Large intestine (tissue), 12 donors: ENCODE data around the gene RPL37. TPM values are rescaled to one million over a fixed set of nuclear protein-coding genes. Genes with fewer than 3 reads are reported as not detected.
"Not testable (repeated sequence)": the region's sequence is repeated elsewhere in the genome, so short reads cannot be mapped to it uniquely, and the experiment has no call there.

Experiments
- DNase-seq, 2 donors: peaks; one replicate each; pipeline versions ENCODE4 v3.0.0 to v3.0.0-alpha.2; 2013
- H3K27ac ChIP-seq: one replicate; pipeline ENCODE4 v1.5.1; 2013; ENCODE audit warnings: low read length
- H3K27me3 ChIP-seq: 2 replicates; pipeline ENCODE4 v1.6.1; 2013; ENCODE audit warnings: low read length; ENCODE audit not compliant: control insufficient read depth, insufficient read depth
- H3K36me3 ChIP-seq: 2 replicates; pipeline ENCODE4 v1.6.1; 2013; ENCODE audit warnings: low read length; ENCODE audit not compliant: control insufficient read depth, insufficient read depth
- H3K4me1 ChIP-seq: one replicate; pipeline ENCODE4 v1.6.1; 2013; ENCODE audit warnings: low read length; ENCODE audit not compliant: control insufficient read depth, insufficient read depth
- H3K4me3 ChIP-seq: one replicate; pipeline ENCODE4 v1.5.1; 2013; ENCODE audit warnings: low read length
- H3K9me3 ChIP-seq: one replicate; pipeline ENCODE4 v1.6.1; 2013; ENCODE audit warnings: mild to moderate bottlenecking, low read depth, low read length, moderate library complexity; ENCODE audit not compliant: control insufficient read depth
- WGBS: methylation state at CpG from one replicate; pipeline ENCODE4 v1.1.5; 2013; ENCODE audit warnings: low lambda C conversion rate; ENCODE audit not compliant: insufficient coverage; 5-methylcytosine and 5-hydroxymethylcytosine counted together
- long read RNA-seq, 11 donors: transcript quantifications; one replicate each; lab custom pipeline, GENCODE V29; 2026
- polyA plus RNA-seq: library from polyadenylated mRNA; unstranded; fragments of 120-200 nt; gene quantifications from one replicate; pipeline ENCODE4 v1.2.1, GENCODE V29; 2013

RPL37 gene
- 2,735 TPM for polyA plus RNA-seq
- long read RNA-seq, donor 1, full-length matches to known transcripts = 673 of 999 reads
- long read RNA-seq, donor 1, partial matches to known transcripts = 326 of 999 reads
- long read RNA-seq, donor 1, other reads (novel, unspliced or antisense) = 0 of 999 reads
- long read RNA-seq, donor 2, full-length matches to known transcripts = 1,067 of 1,900 reads
- long read RNA-seq, donor 2, partial matches to known transcripts = 792 of 1,900 reads
- long read RNA-seq, donor 2, other reads (novel, unspliced or antisense) = 41 of 1,900 reads
- long read RNA-seq, donor 3, full-length matches to known transcripts = 1,699 of 3,013 reads
- long read RNA-seq, donor 3, partial matches to known transcripts = 1,238 of 3,013 reads
- long read RNA-seq, donor 3, other reads (novel, unspliced or antisense) = 76 of 3,013 reads
- long read RNA-seq, donor 4, full-length matches to known transcripts = 176 of 245 reads
- long read RNA-seq, donor 4, partial matches to known transcripts = 62 of 245 reads
- long read RNA-seq, donor 4, other reads (novel, unspliced or antisense) = 7 of 245 reads
- long read RNA-seq, donor 5, full-length matches to known transcripts = 470 of 779 reads
- long read RNA-seq, donor 5, partial matches to known transcripts = 278 of 779 reads
- long read RNA-seq, donor 5, other reads (novel, unspliced or antisense) = 31 of 779 reads
- long read RNA-seq, donor 6, full-length matches to known transcripts = 911 of 1,557 reads
- long read RNA-seq, donor 6, partial matches to known transcripts = 589 of 1,557 reads
- long read RNA-seq, donor 6, other reads (novel, unspliced or antisense) = 57 of 1,557 reads
- long read RNA-seq, donor 7, full-length matches to known transcripts = 488 of 690 reads
- long read RNA-seq, donor 7, partial matches to known transcripts = 188 of 690 reads
- long read RNA-seq, donor 7, other reads (novel, unspliced or antisense) = 14 of 690 reads
- long read RNA-seq, donor 8, full-length matches to known transcripts = 1,782 of 2,504 reads
- long read RNA-seq, donor 8, partial matches to known transcripts = 641 of 2,504 reads
- long read RNA-seq, donor 8, other reads (novel, unspliced or antisense) = 81 of 2,504 reads
- long read RNA-seq, donor 9, full-length matches to known transcripts = 1,495 of 2,160 reads
- long read RNA-seq, donor 9, partial matches to known transcripts = 660 of 2,160 reads
- long read RNA-seq, donor 9, other reads (novel, unspliced or antisense) = 5 of 2,160 reads
- long read RNA-seq, donor 10, full-length matches to known transcripts = 1,010 of 1,514 reads
- long read RNA-seq, donor 10, partial matches to known transcripts = 420 of 1,514 reads
- long read RNA-seq, donor 10, other reads (novel, unspliced or antisense) = 84 of 1,514 reads
- long read RNA-seq, donor 11, full-length matches to known transcripts = 592 of 892 reads
- long read RNA-seq, donor 11, partial matches to known transcripts = 268 of 892 reads
- long read RNA-seq, donor 11, other reads (novel, unspliced or antisense) = 32 of 892 reads

DNA sequence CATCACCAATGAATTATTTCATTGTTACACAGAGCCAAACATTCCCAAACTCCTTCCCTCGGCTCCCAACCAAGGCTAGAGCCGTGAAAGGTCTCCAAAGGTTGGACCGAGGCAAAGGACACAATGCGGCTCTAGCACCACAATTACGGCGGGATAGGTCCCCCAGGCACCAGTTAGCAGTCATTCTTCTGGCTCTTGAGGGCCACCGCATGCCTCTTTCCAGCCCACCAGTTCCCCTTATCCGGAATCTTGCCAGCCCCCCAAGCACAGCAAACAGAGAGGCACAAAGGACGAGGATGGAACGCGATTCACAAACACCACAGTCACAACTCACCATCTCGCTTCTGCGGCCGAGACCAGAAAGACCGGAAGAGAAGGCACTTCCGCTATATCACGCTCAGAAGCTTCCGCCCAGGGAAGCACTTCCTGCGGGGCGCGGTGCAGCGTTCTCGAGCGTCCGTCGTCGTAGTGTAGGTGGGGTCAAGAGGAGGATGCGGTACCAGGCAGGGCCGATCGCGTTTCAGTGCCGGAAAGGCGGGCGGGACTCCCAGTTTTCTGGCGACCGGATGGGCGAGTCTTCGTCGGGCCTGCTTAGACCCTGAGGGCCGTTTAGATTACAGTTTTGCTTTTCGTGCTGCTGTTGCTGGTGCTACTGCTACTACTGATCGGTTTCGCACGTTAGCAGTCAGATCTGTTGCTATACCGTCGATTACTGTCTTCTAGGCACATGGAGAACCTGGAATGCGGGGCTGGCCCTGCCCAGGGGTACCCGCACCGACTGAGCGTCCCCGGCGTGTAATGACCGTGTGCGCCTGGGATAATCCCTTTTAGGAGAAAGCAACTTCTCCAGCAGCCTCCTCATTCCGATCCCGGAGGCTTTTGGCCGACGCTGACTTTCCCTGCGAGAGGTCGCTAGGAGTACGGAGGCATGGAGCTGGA lies at the start of gene RPL37:
RPL37 (minus strand) TSS at position 374 of the 939 bp plus-strand sequence; CDS start at position 337, 37 bp downstream.
- peak within 1 kb of the TSS; percentile 82 for H3K4me3 ChIP-seq
- peaks cover 2% of the 10 kb centered on the region for H3K4me1 ChIP-seq
- peak; percentile 97 to 98 for DNase-seq
- H3K27me3 ChIP-seq = no peaks in the 10 kb centered on the region
- H3K36me3 ChIP-seq = peaks cover 40% of the 10 kb centered on the region
- H3K9me3 ChIP-seq = no peaks in the 10 kb centered on the region
- H3K27ac ChIP-seq = peak within 1 kb of the TSS; percentile 99
- no CpG with 5 or more reads among the region's 61 CpGs for WGBS

DNA sequence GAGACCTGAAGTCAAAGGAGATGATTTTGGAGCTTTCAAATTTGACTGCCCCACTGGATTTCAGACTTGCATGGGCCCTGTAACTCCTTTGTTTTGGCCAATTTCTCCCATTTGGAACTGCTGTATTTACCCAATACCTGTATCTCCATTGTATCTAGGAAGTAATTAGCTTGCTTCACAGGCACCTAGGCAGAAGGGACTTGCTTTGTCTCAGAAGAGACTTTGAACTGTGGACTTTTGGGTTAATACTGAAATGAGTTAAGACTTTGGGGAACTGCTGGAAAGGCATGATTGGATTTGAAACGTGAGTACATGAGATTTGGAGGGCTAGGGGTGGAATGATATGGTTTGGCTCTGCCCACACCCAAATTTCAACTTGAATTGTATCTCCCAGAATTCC lies 48.0 kb upstream of the RPL37 start:
- not testable (repeated sequence) for H3K9me3 ChIP-seq, H3K36me3 ChIP-seq, H3K4me1 ChIP-seq, H3K27me3 ChIP-seq
- Histone ChIP-seq H3K4me3 (peak overlapping the region; percentile 18), H3K27ac (peak overlapping the region; percentile 24)
- WGBS = no CpG with 5 or more reads among the region's 1 CpG
- DNase-seq = peak; percentile 19 to 80

DNA sequence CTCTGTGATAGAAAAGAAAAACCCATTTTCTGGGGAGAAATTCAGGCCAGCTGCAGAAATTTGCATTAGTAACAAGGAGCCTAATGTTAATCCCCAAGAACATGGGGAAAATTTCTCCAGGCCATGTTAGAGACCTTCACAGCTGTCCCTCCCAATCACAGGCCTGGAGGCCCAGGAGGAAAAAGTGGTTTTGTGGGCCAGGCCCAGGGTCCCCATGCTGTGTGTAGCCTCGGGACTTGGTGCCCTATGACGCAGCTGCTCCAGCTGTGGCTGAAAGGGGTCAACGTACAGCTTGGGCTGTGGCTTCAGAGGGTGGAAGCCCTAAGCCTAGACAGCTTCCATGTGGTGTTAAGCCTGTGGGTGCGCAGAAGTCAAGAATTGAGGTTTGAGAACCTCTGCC lies 47.3 kb upstream of the RPL37 start:
- WGBS = no CpG with 5 or more reads among the region's 4 CpGs
- no peak overlapping the region for H3K27ac ChIP-seq
- H3K27me3 ChIP-seq = no peaks in the 10 kb centered on the region
- H3K9me3 ChIP-seq = peaks cover 4% of the 10 kb centered on the region
- H3K4me1 ChIP-seq = no peaks in the 10 kb centered on the region
- DNase-seq = no peak
- no peaks in the 10 kb centered on the region for H3K36me3 ChIP-seq
- no peak overlapping the region for H3K4me3 ChIP-seq

DNA sequence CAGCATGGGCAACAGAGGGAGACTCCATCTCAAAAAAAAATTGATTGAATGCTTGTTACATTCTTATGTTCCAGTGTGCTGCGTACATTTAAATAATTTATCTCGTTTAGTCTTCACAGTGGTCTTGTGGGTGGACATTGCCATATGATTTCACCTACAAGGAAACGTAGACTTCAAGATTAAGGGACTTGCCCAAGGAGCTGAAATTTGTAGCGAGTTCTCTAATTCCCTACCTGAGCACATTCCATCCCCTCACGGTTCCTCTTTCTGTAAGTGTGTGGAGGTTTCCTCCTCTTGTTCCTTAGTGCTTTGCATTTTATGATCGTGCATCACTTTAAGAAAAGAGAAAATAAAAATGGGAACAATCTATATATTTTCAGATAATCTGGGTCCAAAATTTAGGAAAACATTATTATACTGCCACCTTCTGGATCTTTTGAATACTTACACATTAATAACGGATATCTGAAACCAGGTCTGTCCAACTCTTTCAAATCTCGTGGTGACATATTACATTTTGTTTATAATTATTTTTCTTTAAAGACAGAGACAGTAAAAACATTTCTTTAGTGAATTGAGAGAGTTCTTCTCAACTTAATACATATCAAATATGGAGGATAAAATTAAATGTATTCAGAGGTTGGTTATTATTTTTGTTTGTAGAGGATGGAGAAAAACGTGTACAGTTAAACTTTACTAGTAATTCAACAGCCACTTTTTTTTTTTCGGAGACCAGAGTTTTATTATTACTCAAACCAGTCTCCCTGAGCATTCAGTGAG lies 44.3 kb upstream of the RPL37 start:
- H3K4me1 ChIP-seq = no peaks in the 10 kb centered on the region
- peak in 1 of 2 donors; percentile 9 for DNase-seq
- H3K4me3 ChIP-seq = no peak overlapping the region
- 31% methylated on average over 4 of the region's 10 CpGs for WGBS
- peaks cover 4% of the 10 kb centered on the region for H3K9me3 ChIP-seq
- H3K27ac ChIP-seq = no peak overlapping the region
- H3K36me3 ChIP-seq = no peaks in the 10 kb centered on the region
- H3K27me3 ChIP-seq = no peaks in the 10 kb centered on the region

DNA sequence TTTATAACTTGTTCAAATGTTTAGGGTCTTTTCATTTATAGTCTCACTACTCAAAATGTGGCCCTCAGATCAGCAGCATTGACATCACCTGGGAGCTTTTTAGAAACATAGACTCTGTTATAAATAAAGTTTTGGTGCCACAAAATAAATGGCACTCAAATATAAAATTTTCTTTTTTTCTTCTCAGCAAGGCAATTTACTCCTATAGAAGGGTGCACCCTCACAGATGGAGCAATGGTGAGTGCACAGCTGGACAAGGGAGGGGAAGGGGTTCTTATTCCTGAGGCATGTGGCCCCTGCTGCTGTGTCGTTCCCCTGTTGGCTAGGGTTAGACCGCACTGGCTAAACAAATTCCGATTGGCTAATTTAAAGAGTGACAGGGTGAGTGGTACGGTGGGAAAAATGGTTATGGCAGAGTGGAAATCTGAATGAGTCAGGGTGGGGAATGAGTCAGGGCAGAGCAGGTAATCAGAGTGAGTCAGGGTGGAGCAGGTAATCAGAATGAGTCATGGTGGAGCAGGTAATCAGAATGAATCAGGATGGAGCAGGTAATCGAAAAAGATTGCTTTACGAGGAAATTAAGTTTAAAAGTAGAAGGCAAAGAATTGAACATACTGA lies 42.5 kb upstream of the RPL37 start:
- Histone ChIP-seq H3K27me3 (no peaks in the 10 kb centered on the region), H3K27ac (no peak overlapping the region), H3K9me3 (peaks cover 4% of the 10 kb centered on the region), H3K36me3 (no peaks in the 10 kb centered on the region), H3K4me3 (no peak overlapping the region), H3K4me1 (no peaks in the 10 kb centered on the region)
- WGBS = 96% methylated on average over 4 of the region's 6 CpGs
- no peak for DNase-seq

DNA sequence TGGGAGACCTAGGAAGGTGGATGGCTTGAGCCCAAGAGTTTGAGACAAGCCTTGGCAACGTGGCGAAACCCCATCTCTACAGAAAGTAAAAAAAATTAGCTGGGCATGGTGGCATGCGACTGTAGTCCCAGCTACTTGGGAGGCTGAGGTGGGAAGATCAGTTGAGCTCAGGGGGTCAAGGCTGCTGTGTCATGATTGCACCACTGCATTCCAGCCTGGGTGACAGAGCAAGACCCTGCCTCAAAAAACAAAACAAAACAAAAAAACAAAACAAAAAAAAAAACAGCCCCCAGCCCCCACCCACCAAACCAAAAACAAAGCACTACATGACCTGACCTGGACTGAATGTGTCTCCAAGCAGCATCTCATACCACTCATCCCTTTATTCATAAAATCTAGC lies 40.9 kb upstream of the RPL37 start:
- H3K9me3 ChIP-seq = no peaks in the 10 kb centered on the region
- H3K27ac ChIP-seq = no peak overlapping the region
- H3K4me1 ChIP-seq = no peaks in the 10 kb centered on the region
- DNase-seq = no peak
- H3K4me3 ChIP-seq = no peak overlapping the region
- no peaks in the 10 kb centered on the region for H3K36me3 ChIP-seq
- no CpG with 5 or more reads among the region's 3 CpGs for WGBS
- H3K27me3 ChIP-seq = no peaks in the 10 kb centered on the region

DNA sequence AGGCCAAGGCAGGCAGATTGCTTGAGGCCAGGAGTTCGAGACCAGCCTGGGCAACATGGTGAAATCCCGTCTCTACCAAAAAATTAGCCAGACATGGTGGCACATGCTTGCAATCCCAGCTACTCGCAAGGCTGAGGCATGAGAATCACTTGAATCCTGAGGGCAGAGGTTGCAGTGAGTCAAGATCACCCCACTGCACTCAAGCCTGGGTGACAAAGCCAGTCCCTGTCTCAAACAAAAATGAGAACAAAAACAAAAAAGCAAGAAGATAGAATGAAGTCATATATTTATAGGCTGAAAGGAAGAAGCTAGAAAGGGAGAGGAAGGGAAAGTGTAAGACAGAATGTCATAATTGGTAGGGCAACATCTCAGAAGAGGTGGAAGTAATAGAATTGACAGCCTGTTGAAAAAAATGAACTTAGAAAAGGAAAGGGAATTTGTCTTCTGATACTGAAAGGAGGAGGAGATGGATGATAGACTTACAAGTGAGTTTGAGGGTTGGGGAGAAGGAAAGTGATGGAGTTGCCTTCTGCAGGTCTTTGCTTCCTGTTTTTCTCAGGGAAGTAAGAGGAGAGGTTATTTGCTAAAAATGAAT lies 38.4 kb upstream of the RPL37 start:
- Histone ChIP-seq H3K36me3 (no peaks in the 10 kb centered on the region), H3K4me3 (no peak overlapping the region), H3K27ac (no peak overlapping the region), H3K9me3 (no peaks in the 10 kb centered on the region), H3K27me3 (no peaks in the 10 kb centered on the region), H3K4me1 (no peaks in the 10 kb centered on the region)
- DNase-seq = no peak
- WGBS = no CpG with 5 or more reads among the region's 3 CpGs

GRCh38 chr5:40872253-40872652 lies 37.2 kb upstream of the RPL37 start:
- H3K4me3 ChIP-seq, H3K27ac ChIP-seq, H3K36me3 ChIP-seq, H3K9me3 ChIP-seq, H3K4me1 ChIP-seq, DNase-seq, H3K27me3 ChIP-seq: not testable (repeated sequence)
- no CpG with 5 or more reads among the region's 8 CpGs for WGBS
